Cardiac muscle cell (in vitro differentiated cells and primary cell): Measurements from ENCODE around the gene FRMD4B. TPM values are rescaled to one million over a fixed set of nuclear protein-coding genes. Genes with fewer than 3 reads are reported as not detected.
A peak's percentile ranks its signal among the peaks of the same experiment; 100 is the strongest.

ENCODE experiments used
- DNase-seq, 2 donors: peaks; one replicate each; pipeline versions ENCODE4 v3.0.0 to v3.0.0-alpha.2; 2010 to 2017; ENCODE audit warnings: low read depth in 1 of 2, low spot score in 1 of 2
- H3K27ac ChIP-seq: fragments of 200-600 bp; sonication (generic); 2 replicates; pipeline ENCODE4 v1.5.1; 2016
- H3K27me3 ChIP-seq: fragments of 200-600 bp; sonication (generic); 2 replicates; pipeline ENCODE4 v1.6.0; 2016; ENCODE audit warnings: control low read depth
- H3K36me3 ChIP-seq: fragments of 200-600 bp; sonication (generic); 2 replicates; pipeline ENCODE4 v1.5.1; 2016; ENCODE audit warnings: control low read depth
- H3K4me1 ChIP-seq: fragments of 200-600 bp; sonication (generic); 2 replicates; pipeline ENCODE4 v1.8.1; 2017; ENCODE audit warnings: low read depth, mild to moderate bottlenecking, mixed run types
- H3K4me3 ChIP-seq: fragments of 200-600 bp; sonication (generic); 2 replicates; pipeline ENCODE4 v1.5.1; 2016; ENCODE audit warnings: mild to moderate bottlenecking
- H3K9me3 ChIP-seq: fragments of 200-600 bp; sonication (generic); 2 replicates; pipeline ENCODE4 v1.5.1; 2017; ENCODE audit warnings: low read depth, mild to moderate bottlenecking, control low read depth
- CTCF ChIP-seq: IDR thresholded peaks from 2 replicates; pipeline ENCODE4 v1.5.1; 2012; ENCODE audit warnings: low read depth, mild to moderate bottlenecking, low read length
- polyA plus RNA-seq: library from polyadenylated mRNA; unstranded; fragments of >200 nt; fragmentation: Nextera tagmentation; extraction: Ambion mirVana; gene quantifications from 2 replicates; pipeline ENCODE4 v1.2.1, GENCODE V29; 2016
- total RNA-seq: library from RNA; depleted of rRNA; stranded (reverse); fragments of >200 nt; gene quantifications from 2 replicates; pipeline ENCODE4 v1.2.3, GENCODE V29; 2016

The FRMD4B gene
- total and polyA plus RNA-seq, 2 experiments from 2014 or later: 38.6 to 78.7 TPM

- no peak for DNase-seq
Measured at GRCh38 chr3:69260216-69260787, 125.6 kb downstream of the FRMD4B start.

GRCh38 chr3:69259125-69259524 is 126.8 kb downstream of the FRMD4B start:
- no peaks in the 10 kb centered on the region for H3K4me1 ChIP-seq
- no peak overlapping the region for H3K27ac ChIP-seq
- H3K36me3 ChIP-seq: no peaks in the 10 kb centered on the region
- no peak overlapping the region for H3K4me3 ChIP-seq
- H3K9me3 ChIP-seq: no peaks in the 10 kb centered on the region
- no peak for TF ChIP-seq CTCF
- no peaks in the 10 kb centered on the region for H3K27me3 ChIP-seq
- DNase-seq: no peak

More at GRCh38 chr3:69260216-69260787, 125.6 kb downstream of the FRMD4B start:
- Histone ChIP-seq H3K9me3 (no peaks in the 10 kb centered on the region), H3K4me3 (no peak overlapping the region), H3K4me1 (no peaks in the 10 kb centered on the region), H3K27me3 (no peaks in the 10 kb centered on the region), H3K27ac (no peak overlapping the region), H3K36me3 (no peaks in the 10 kb centered on the region)
- TF ChIP-seq CTCF: no peak

DNA sequence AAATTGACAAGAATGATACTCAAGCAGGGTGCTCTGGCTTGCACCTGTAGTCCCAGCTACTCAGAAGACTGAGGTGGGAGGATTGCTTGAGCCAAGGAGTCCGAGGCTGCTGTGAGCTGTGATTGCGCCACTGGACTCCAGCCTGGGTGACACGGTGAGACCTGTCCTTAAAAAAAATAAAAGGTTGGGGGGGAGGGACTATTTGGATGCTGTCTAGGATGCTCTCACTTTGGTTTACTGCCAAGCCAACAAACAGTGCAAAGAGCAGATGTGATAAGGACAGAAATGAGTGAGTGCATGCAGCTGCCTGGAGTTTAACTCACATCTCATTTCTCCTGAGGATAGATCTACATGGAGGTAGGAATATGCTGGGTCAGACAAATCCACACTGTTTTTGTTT is 130.0 kb downstream of the FRMD4B start:
- DNase-seq: no peak
- Histone ChIP-seq H3K27me3 (no peaks in the 10 kb centered on the region), H3K9me3 (no peaks in the 10 kb centered on the region), H3K4me1 (peaks cover 18% of the 10 kb centered on the region), H3K36me3 (no peaks in the 10 kb centered on the region), H3K27ac (no peak overlapping the region), H3K4me3 (no peak overlapping the region)
- TF ChIP-seq CTCF: no peak

GRCh38 chr3:69254351-69254750 is 131.5 kb downstream of the FRMD4B start:
- no peaks in the 10 kb centered on the region for H3K9me3 ChIP-seq
- no peak overlapping the region for H3K4me3 ChIP-seq
- H3K27me3 ChIP-seq: no peaks in the 10 kb centered on the region
- TF ChIP-seq CTCF: no peak
- no peaks in the 10 kb centered on the region for H3K36me3 ChIP-seq
- no peak overlapping the region for H3K27ac ChIP-seq
- no peak for DNase-seq
- peaks cover 25% of the 10 kb centered on the region for H3K4me1 ChIP-seq

- H3K4me3 ChIP-seq: no peak overlapping the region
- DNase-seq: no peak
- H3K27me3 ChIP-seq: no peaks in the 10 kb centered on the region
- no peak for TF ChIP-seq CTCF
- peaks cover 30% of the 10 kb centered on the region for H3K4me1 ChIP-seq
- H3K27ac ChIP-seq: peak overlapping the region; percentile 71
- H3K9me3 ChIP-seq: no peaks in the 10 kb centered on the region
- no peaks in the 10 kb centered on the region for H3K36me3 ChIP-seq
Measured at GRCh38 chr3:69252631-69253030, 133.3 kb downstream of the FRMD4B start.
